Esophagus squamous epithelium (tissue), 4 donors: ENCODE results near the gene ZNF385D.

Experiments
- POLR2A ChIP-seq, 4 donors: fragments of 450-650 bp; IDR thresholded peaks; one replicate each; pipeline ENCODE4 v1.6.1; 2017; ENCODE audit warnings: antibody characterized with exemption in 4 of 4, mild to moderate bottlenecking in 4 of 4, moderate library complexity in 3 of 4
- TF ChIP-seq, protein P1 (sequence below), 6 experiments: fragments of 450-650 bp in 4 of 6; fragments of 200-600 bp in 2 of 6; sonication (generic) in 2 of 6; IDR thresholded peaks; one replicate each; pipeline ENCODE4 v1.5.1; 2016 to 2019; ENCODE audit warnings: antibody characterized with exemption in 6 of 6, mild to moderate bottlenecking in 4 of 6, moderate library complexity in 4 of 6

DNA sequence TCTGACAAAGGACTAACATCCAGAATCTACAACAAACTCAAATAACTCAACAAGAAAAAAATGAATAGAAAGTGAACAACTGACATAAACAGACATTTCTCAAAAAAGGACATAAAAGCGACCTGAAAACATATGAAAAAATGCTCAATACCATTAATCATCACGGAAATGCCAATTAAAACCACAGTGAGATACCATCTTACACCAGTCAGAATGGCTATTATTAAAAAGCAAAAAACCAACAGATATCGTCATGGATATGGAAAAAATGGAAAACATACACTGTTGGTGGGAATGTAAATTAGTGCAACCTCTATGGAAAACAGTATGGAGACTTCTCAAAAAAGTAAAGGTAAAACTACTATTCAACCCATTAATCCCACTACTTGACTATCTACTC is 53.3 kb downstream of the ZNF385D start:
- TF ChIP-seq, protein P1, sequence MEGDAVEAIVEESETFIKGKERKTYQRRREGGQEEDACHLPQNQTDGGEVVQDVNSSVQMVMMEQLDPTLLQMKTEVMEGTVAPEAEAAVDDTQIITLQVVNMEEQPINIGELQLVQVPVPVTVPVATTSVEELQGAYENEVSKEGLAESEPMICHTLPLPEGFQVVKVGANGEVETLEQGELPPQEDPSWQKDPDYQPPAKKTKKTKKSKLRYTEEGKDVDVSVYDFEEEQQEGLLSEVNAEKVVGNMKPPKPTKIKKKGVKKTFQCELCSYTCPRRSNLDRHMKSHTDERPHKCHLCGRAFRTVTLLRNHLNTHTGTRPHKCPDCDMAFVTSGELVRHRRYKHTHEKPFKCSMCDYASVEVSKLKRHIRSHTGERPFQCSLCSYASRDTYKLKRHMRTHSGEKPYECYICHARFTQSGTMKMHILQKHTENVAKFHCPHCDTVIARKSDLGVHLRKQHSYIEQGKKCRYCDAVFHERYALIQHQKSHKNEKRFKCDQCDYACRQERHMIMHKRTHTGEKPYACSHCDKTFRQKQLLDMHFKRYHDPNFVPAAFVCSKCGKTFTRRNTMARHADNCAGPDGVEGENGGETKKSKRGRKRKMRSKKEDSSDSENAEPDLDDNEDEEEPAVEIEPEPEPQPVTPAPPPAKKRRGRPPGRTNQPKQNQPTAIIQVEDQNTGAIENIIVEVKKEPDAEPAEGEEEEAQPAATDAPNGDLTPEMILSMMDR (IDR thresholded peaks at IDR 0.05): no peak
- TF ChIP-seq POLR2A (IDR thresholded peaks at IDR 0.05): no peak
